Endothelial cell of umbilical vein (primary cell): Measurements from ENCODE around the gene C19orf85. TPM values are rescaled to one million over a fixed set of nuclear protein-coding genes. Genes with fewer than 3 reads are reported as not detected.

ENCODE experiments used
- BruUV-seq: library from RNA; stranded (reverse); fragments of 400-500 nt; replicated peaks from 2 replicates; lab custom pipeline; 2021; lab: Mats Ljungman, UMichigan
- CTCF ChIA-PET: fragments of 300-600, 350-600 bp; sonication (Branson Sonifier 250); formaldehyde crosslinking; loops from one replicate; lab custom pipeline; 2021; ENCODE audit warnings: antibody characterized with exemption, inconsistent platforms; lab: Charles Lee
- POLR2A ChIA-PET: fragments of 300-600, 350-600 bp; sonication (Branson Sonifier 250); formaldehyde crosslinking; loops from one replicate; lab custom pipeline; 2021; ENCODE audit warnings: antibody characterized with exemption, inconsistent platforms; lab: Charles Lee
- DNase-seq: peaks from one replicate; pipeline ENCODE4 v3.0.0-alpha.2; 2011; ENCODE audit warnings: low read depth, low spot score
- FAIRE-seq: peaks from 2 replicates; lab custom pipeline; 2011; peaks lifted over from hg19 to GRCh38; lab: Jason Lieb, UNC
- H2AFZ ChIP-seq: 2 replicates; pipeline ENCODE4 v1.6.0; 2012; ENCODE audit warnings: low read depth, low read length, control low read depth, inconsistent platforms
- H3K27ac ChIP-seq: 2 replicates; pipeline ENCODE4 v1.5.1; 2011; ENCODE audit warnings: low read depth, mild to moderate bottlenecking, control low read depth, low read length, moderate library complexity; ENCODE audit not compliant: insufficient read depth
- H3K27me3 ChIP-seq, 2 experiments: 2 replicates each; pipeline versions ENCODE4 v1.6.0 to v1.6.1; 2011; ENCODE audit warnings: low read length in 2 of 2, mixed read lengths in 1 of 2; ENCODE audit not compliant: control insufficient read depth in 2 of 2, insufficient read depth in 2 of 2
- H3K36me3 ChIP-seq, 2 experiments: 2 replicates in 1 of 2; 3 replicates in 1 of 2; pipeline ENCODE4 v1.5.1; 2011; ENCODE audit warnings: low read length in 2 of 2, mild to moderate bottlenecking in 1 of 2, moderate library complexity in 1 of 2; ENCODE audit not compliant: control insufficient read depth in 2 of 2, insufficient read depth in 2 of 2; ENCODE audit errors: extremely low read depth in 1 of 2
- H3K4me1 ChIP-seq: 3 replicates; pipeline ENCODE4 v1.5.1; 2011; ENCODE audit warnings: mild to moderate bottlenecking, low read length; ENCODE audit not compliant: control insufficient read depth, insufficient read depth; ENCODE audit errors: extremely low read depth
- H3K4me2 ChIP-seq: 2 replicates; pipeline ENCODE4 v1.6.1; 2011; ENCODE audit warnings: low read length, control low read depth, mixed read lengths; ENCODE audit not compliant: insufficient read depth
- H3K4me3 ChIP-seq, 3 experiments: fragments of 200-600 bp in 1 of 3; sonication (generic), shearing (Covaris generic) in 1 of 3; replicated peaks in 1 of 3; 2 replicates each; pipeline ENCODE4 v1.5.1; 2011 to 2016; ENCODE audit warnings: control low read depth in 3 of 3, low read length in 3 of 3, mild to moderate bottlenecking in 2 of 3, inconsistent platforms in 1 of 3, low read depth in 1 of 3, moderate library complexity in 1 of 3; ENCODE audit not compliant: insufficient read depth in 1 of 3
- H3K79me2 ChIP-seq: 2 replicates; pipeline ENCODE4 v1.6.0; 2012; ENCODE audit warnings: low read length, inconsistent platforms; ENCODE audit not compliant: control insufficient read depth, insufficient read depth
- H3K9ac ChIP-seq: replicated peaks from 2 replicates; pipeline ENCODE3; 2011; ENCODE audit warnings: low read length, control low read depth; ENCODE audit not compliant: insufficient read depth; ENCODE audit errors: extremely low read depth
- H3K9me1 ChIP-seq: replicated peaks from 3 replicates; pipeline ENCODE4 v1.6.0; 2011; ENCODE audit warnings: mild to moderate bottlenecking, low read length; ENCODE audit not compliant: control insufficient read depth, insufficient read depth; ENCODE audit errors: extremely low read depth
- H3K9me3 ChIP-seq: replicated peaks from 2 replicates; pipeline ENCODE4 v1.5.1; 2012; ENCODE audit warnings: low read length, inconsistent platforms; ENCODE audit not compliant: control insufficient read depth, insufficient read depth
- H4K20me1 ChIP-seq: replicated peaks from 2 replicates; pipeline ENCODE3; 2011; ENCODE audit warnings: mild to moderate bottlenecking, low read length; ENCODE audit not compliant: control insufficient read depth, insufficient read depth; ENCODE audit errors: extremely low read depth
- EZH2 ChIP-seq: IDR thresholded peaks from 2 replicates; pipeline ENCODE4 v1.6.1; 2012; ENCODE audit warnings: borderline replicate concordance, low read depth, mild to moderate bottlenecking, moderate library complexity, low read length, inconsistent platforms; ENCODE audit not compliant: severe bottlenecking
- FOS ChIP-seq: IDR thresholded peaks from 2 replicates; pipeline ENCODE4 v1.6.1; 2011; ENCODE audit warnings: mild to moderate bottlenecking, low read length, moderate library complexity, borderline replicate concordance; ENCODE audit not compliant: insufficient read depth
- GATA2 ChIP-seq: IDR thresholded peaks from 2 replicates; pipeline ENCODE4 v1.7.0; 2011; ENCODE audit warnings: low read depth, mild to moderate bottlenecking, moderate library complexity, mixed read lengths, low read length; ENCODE audit not compliant: insufficient read length, insufficient read depth
- JUN ChIP-seq: IDR thresholded peaks from 2 replicates; pipeline ENCODE4 v1.6.1; 2011; ENCODE audit warnings: borderline replicate concordance, low read depth; ENCODE audit not compliant: insufficient read length, insufficient read depth
- MYC ChIP-seq: IDR thresholded peaks from one replicate; pipeline ENCODE4 v1.6.1; 2011; ENCODE audit warnings: mild to moderate bottlenecking, low read depth, low read length
- POLR2A ChIP-seq: IDR thresholded peaks from 2 replicates; pipeline ENCODE4 v1.6.1; 2012; ENCODE audit warnings: low read depth, mild to moderate bottlenecking, control low read depth, low read length
- POLR2AphosphoS5 ChIP-seq: IDR thresholded peaks from 2 replicates; pipeline ENCODE4 v1.6.1; 2012; ENCODE audit warnings: low read depth, mild to moderate bottlenecking, control low read depth, low read length, moderate library complexity; ENCODE audit not compliant: insufficient read depth
- dilution Hi-C: fragments of 300-500 bp; cut with MboI; formaldehyde crosslinking; loops from one replicate; pipeline ENCODE4 v1.15.0; 2019; ENCODE audit warnings: low sequenced_read_pairs; ENCODE audit not compliant: extremely low pct_ligation_motif_present
- intact Hi-C: fragments of 100-400 bp; cut with micrococcal nuclease; formaldehyde crosslinking; loops from one replicate; pipeline ENCODE4 v1.10.0; 2022
- polyA plus RNA-seq, 4 experiments: library from polyadenylated mRNA; depleted of rRNA in 3 of 4; stranded (reverse) in 3 of 4; unstranded in 1 of 4; fragments of >200 nt; gene quantifications; 2 replicates each; pipeline versions ENCODE4 v1.2.1 to v1.2.3, GENCODE V29; 2011 to 2012; ENCODE audit warnings: missing spikeins in 1 of 4
- total RNA-seq: library from RNA; stranded (reverse); gene quantifications from 2 replicates; pipeline ENCODE4 v1.2.3, GENCODE V29; 2021
- TF ChIP-seq, protein P1 (sequence below), 2 donors: IDR thresholded peaks; 1 replicate in 1 of 2; 2 replicates in 1 of 2; pipeline ENCODE4 v1.5.1; 2011; ENCODE audit warnings: low read length in 2 of 2, mild to moderate bottlenecking in 2 of 2, moderate library complexity in 2 of 2, control low read depth in 1 of 2, inconsistent platforms in 1 of 2, low read depth in 1 of 2; ENCODE audit not compliant: insufficient read depth in 1 of 2; ENCODE audit errors: extremely low read depth in 1 of 2

C19orf85 gene
- total and polyA plus RNA-seq, 2 donors (not counting 3 experiments of a cell fraction or from before 2014, with no cell fraction given) = not detected

DNA sequence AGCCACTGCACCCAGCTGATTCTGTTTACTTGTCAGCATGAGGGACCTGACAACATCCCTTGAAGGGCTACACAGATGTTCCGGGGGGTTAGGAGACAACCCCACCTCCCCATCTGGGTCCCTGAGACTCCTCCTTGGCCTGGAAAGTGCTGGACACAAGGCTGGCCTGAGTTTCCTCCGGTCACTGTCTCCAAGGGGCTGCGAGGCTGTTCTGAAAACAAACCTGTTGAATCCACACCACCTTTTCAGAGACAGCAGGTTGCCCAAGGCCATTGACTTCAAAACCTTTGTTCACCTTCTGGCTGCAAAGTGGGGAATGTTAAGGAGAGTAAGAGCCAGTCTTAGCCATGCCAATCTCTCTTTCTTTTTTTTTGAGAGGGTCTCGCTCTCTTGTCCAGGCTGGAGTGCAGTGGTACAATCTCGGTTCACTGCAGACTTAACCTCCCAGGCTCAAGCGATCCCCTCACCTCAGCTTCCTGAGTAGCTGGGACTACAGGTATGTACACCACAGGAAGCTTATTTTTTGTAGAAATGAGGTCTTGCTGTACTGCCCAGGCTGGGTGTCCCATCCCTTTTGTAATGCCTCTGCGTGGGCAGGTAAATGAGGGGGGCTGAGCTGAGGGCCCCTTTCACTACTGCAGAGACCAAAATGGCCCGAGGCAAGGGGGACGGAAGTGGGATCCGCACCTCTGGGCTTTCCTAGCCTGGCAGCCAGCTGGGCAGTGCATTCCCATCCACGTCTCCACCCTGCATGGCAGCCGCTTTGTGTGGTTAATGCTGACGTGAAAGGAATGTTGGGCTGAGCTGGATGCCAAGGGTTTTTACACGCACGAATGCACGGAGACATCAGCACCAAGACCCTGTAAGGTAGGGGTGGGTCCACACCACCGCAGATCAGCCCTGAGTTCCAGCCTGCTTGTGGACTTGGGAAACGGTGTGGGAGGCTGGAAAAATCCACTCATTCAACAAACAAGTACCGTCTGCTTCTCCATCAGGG is 10.0 kb upstream of the C19orf85 start:
- Histone ChIP-seq H3K4me3 (no peak overlapping the region), H2AFZ (no peak overlapping the region), H3K36me3 (no peaks in the 10 kb centered on the region), H3K27me3 (no peaks in the 10 kb centered on the region), H3K9ac (no peak overlapping the region), H3K9me1 (no peaks in the 10 kb centered on the region), H3K79me2 (peaks cover 15% of the 10 kb centered on the region), H3K4me2 (no peak overlapping the region), H3K27ac (no peak overlapping the region), H4K20me1 (no peaks in the 10 kb centered on the region), H3K9me3 (no peaks in the 10 kb centered on the region), H3K4me1 (peaks cover 10% of the 10 kb centered on the region)
- BruUV-seq = no TSS peak
- intact Hi-C loops = no loop called here
- ChIA-PET POLR2A (no interaction called here), CTCF (interaction anchor here (0.6 to 6.1 kb wide), 5 partner anchors 11 to 180 kb away, joined by 3 to 62 read pairs (median 4); partner anchors contain the start of genes ISOC2, NAT14 and U2AF2)
- no peak for TF ChIP-seq GATA2
- no peak for TF ChIP-seq POLR2AphosphoS5
- no peak for TF ChIP-seq JUN
- TF ChIP-seq, protein P1, sequence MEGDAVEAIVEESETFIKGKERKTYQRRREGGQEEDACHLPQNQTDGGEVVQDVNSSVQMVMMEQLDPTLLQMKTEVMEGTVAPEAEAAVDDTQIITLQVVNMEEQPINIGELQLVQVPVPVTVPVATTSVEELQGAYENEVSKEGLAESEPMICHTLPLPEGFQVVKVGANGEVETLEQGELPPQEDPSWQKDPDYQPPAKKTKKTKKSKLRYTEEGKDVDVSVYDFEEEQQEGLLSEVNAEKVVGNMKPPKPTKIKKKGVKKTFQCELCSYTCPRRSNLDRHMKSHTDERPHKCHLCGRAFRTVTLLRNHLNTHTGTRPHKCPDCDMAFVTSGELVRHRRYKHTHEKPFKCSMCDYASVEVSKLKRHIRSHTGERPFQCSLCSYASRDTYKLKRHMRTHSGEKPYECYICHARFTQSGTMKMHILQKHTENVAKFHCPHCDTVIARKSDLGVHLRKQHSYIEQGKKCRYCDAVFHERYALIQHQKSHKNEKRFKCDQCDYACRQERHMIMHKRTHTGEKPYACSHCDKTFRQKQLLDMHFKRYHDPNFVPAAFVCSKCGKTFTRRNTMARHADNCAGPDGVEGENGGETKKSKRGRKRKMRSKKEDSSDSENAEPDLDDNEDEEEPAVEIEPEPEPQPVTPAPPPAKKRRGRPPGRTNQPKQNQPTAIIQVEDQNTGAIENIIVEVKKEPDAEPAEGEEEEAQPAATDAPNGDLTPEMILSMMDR (IDR thresholded peaks at IDR 0.05; ENCODE audit: extremely low read depth in 1 of 2, insufficient read depth in 1 of 2, low read depth in 1 of 2, low read length in 2 of 2) = no peak
- no peak for TF ChIP-seq FOS
- no peak for TF ChIP-seq EZH2
- no peak for TF ChIP-seq POLR2A
- no peak for TF ChIP-seq MYC
- dilution Hi-C loops = no loop called here
- DNase-seq (no peak), FAIRE-seq (no peak)
